ENCODE data around the gene CTSZ. TPM values are rescaled to one million over a fixed set of nuclear protein-coding genes. Genes with fewer than 3 reads are reported as not detected.
A peak's percentile ranks its signal among the peaks of the same experiment; 100 is the strongest.

Gene CTSZ
- total RNA-seq, 1 donor from 2014 or later, result 150 TPM

GRCh38 chr20:59005523-59006166 lies 1.4 kb downstream of the CTSZ start:
- H3K4me1 Mint-ChIP-seq (ENCODE audit: unreplicated experiment), result peaks cover 46% of the 10 kb centered on the region
- peak overlapping the region; percentile 56 for H3K4me3 Mint-ChIP-seq (ENCODE audit: unreplicated experiment)
- peaks cover 11% of the 10 kb centered on the region for H3K27me3 Mint-ChIP-seq (ENCODE audit: unreplicated experiment)
- no peak for TF ChIP-seq CTCF (IDR thresholded peaks at IDR 0.05; ENCODE audit: unreplicated experiment)
- H3K9me3 Mint-ChIP-seq (ENCODE audit: unreplicated experiment), result no peaks in the 10 kb centered on the region
- H3K27ac Mint-ChIP-seq (ENCODE audit: unreplicated experiment), result peak overlapping the region; percentile 24
- DNase-seq (ENCODE audit: low spot score), result no peak
- peaks cover 24% of the 10 kb centered on the region for H3K36me3 Mint-ChIP-seq (ENCODE audit: low read depth, unreplicated experiment)

DNA sequence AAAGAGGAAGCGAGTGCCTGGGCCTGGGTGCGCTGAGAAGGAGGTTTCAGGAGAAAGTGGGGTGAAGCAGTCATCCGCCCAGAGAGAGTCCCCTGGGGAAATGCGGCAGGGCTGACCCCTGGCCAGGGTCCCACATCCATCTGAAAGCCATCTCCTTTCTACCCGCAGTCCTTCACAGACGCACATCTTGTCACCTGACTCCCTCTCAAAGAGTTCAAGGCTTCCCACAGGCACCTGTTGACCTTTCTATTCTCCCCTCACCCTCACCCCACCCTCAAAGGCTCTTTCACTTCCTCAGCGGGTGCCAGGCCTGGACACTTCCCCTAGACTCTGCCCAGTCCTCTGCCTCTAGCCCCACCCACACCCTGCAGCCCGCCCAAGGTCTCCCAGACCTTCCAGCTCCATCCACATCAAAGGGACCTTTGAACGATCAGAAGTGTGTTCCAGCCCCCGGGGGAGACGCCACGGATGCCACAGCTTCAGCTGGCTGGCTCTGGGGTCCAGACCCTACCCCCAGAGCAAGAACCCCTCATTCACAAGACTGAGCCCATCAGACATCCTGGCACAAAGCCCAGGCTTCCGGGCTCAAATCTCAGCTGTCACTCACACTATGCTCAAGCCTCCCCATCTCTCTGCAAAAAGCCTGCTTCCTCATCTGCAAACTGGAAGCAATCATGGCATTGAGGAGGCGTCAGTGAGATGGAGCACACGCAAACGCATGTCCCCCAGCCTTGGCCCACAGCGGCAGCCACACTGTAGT lies 2.1 kb downstream of the CTSZ start:
- H3K27me3 Mint-ChIP-seq (ENCODE audit: unreplicated experiment), result peaks cover 10% of the 10 kb centered on the region
- TF ChIP-seq CTCF (IDR thresholded peaks at IDR 0.05; ENCODE audit: unreplicated experiment), result no peak
- peaks cover 27% of the 10 kb centered on the region for H3K36me3 Mint-ChIP-seq (ENCODE audit: low read depth, unreplicated experiment)
- H3K4me3 Mint-ChIP-seq (ENCODE audit: unreplicated experiment), result no peak overlapping the region
- H3K9me3 Mint-ChIP-seq (ENCODE audit: unreplicated experiment), result no peaks in the 10 kb centered on the region
- H3K4me1 Mint-ChIP-seq (ENCODE audit: unreplicated experiment), result peaks cover 39% of the 10 kb centered on the region
- H3K27ac Mint-ChIP-seq (ENCODE audit: unreplicated experiment), result no peak overlapping the region
- no peak for DNase-seq (ENCODE audit: low spot score)

DNA sequence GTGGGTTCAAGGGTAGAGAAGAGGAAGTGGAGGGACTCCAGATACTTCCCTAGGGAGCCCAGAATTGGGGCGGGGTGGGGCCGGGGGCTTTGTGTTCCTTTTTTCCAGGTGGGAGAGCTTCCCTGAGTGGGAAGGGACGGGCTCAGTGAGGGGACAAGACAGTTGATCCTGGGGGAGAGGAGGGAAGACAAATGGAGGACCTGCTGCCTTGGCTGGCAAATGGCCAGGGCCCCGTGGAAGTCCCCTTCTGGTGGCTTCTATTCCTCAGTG lies 2.6 kb downstream of the CTSZ start:
- Mint-ChIP-seq H3K4me1 (ENCODE audit: unreplicated experiment) (peaks cover 33% of the 10 kb centered on the region), H3K27me3 (ENCODE audit: unreplicated experiment) (peaks cover 8% of the 10 kb centered on the region), H3K36me3 (ENCODE audit: low read depth, unreplicated experiment) (peaks cover 27% of the 10 kb centered on the region), H3K4me3 (ENCODE audit: unreplicated experiment) (no peak overlapping the region), H3K27ac (ENCODE audit: unreplicated experiment) (no peak overlapping the region), H3K9me3 (ENCODE audit: unreplicated experiment) (no peaks in the 10 kb centered on the region)
- DNase-seq (ENCODE audit: low spot score), result no peak
- no peak for TF ChIP-seq CTCF (IDR thresholded peaks at IDR 0.05; ENCODE audit: unreplicated experiment)

GRCh38 chr20:59003836-59004492 lies 3.1 kb downstream of the CTSZ start:
- Mint-ChIP-seq H3K27me3 (ENCODE audit: unreplicated experiment) (peaks cover 8% of the 10 kb centered on the region), H3K4me1 (ENCODE audit: unreplicated experiment) (peaks cover 29% of the 10 kb centered on the region), H3K9me3 (ENCODE audit: unreplicated experiment) (no peaks in the 10 kb centered on the region), H3K36me3 (ENCODE audit: low read depth, unreplicated experiment) (peaks cover 27% of the 10 kb centered on the region), H3K27ac (ENCODE audit: unreplicated experiment) (peak overlapping the region; percentile 28), H3K4me3 (ENCODE audit: unreplicated experiment) (no peak overlapping the region)
- no peak for TF ChIP-seq CTCF (IDR thresholded peaks at IDR 0.05; ENCODE audit: unreplicated experiment)
- no peak for DNase-seq (ENCODE audit: low spot score)
